M059J (cell line): ENCODE results near the gene CCDC3. TPM values are rescaled to one million over a fixed set of nuclear protein-coding genes. Genes with fewer than 3 reads are reported as not detected.

Experiments
- total RNA-seq: library from RNA; depleted of rRNA; stranded (reverse); fragments of >200 nt; shearing (Covaris generic); gene quantifications from 2 replicates; pipeline ENCODE4 v1.2.3, GENCODE V29; 2014; rRNA removed

The CCDC3 gene
- total RNA-seq, 1 experiment from 2014 or later = 2.0 TPM

Other genes starting within 250 kb of the CCDC3 start
- gene OPTN, start 98.5 kb upstream of the CCDC3 start, total RNA-seq = 15.9 and 33.4 TPM in 2 replicates
- gene MCM10, start 159.8 kb upstream of the CCDC3 start, total RNA-seq = 9.4 and 11.6 TPM in 2 replicates
- gene UCMA, start 232.7 kb upstream of the CCDC3 start, total RNA-seq = not detected in 2 replicates